A673 (cell line): ENCODE data around the gene SPATA31A5.
"Not testable (repeated sequence)": the region's sequence is repeated elsewhere in the genome, so short reads cannot be mapped to it uniquely, and the experiment has no call there.

Experiments
- EZH2 ChIP-seq: fragments of 200-600 bp; sonication (generic); IDR thresholded peaks from 2 replicates; pipeline ENCODE4 v1.6.1; 2017; ENCODE audit warnings: borderline replicate concordance, low read depth, mild to moderate bottlenecking, mixed read lengths, antibody characterized with exemption, low read length; ENCODE audit not compliant: poor library complexity, severe bottlenecking
- TF ChIP-seq, protein P1 (sequence below): fragments of 300-800, 200-600 bp; sonication (generic); conservative IDR thresholded peaks from 2 replicates; pipeline ENCODE4 v1.5.1; 2017; ENCODE audit warnings: low read depth, mild to moderate bottlenecking, antibody characterized with exemption, low read length, moderate library complexity, mixed read lengths

GRCh38 chr9:60962990-60963350 is 48.8 kb downstream of the SPATA31A5 start:
- TF ChIP-seq EZH2: not testable (repeated sequence)
- TF ChIP-seq, protein P1, sequence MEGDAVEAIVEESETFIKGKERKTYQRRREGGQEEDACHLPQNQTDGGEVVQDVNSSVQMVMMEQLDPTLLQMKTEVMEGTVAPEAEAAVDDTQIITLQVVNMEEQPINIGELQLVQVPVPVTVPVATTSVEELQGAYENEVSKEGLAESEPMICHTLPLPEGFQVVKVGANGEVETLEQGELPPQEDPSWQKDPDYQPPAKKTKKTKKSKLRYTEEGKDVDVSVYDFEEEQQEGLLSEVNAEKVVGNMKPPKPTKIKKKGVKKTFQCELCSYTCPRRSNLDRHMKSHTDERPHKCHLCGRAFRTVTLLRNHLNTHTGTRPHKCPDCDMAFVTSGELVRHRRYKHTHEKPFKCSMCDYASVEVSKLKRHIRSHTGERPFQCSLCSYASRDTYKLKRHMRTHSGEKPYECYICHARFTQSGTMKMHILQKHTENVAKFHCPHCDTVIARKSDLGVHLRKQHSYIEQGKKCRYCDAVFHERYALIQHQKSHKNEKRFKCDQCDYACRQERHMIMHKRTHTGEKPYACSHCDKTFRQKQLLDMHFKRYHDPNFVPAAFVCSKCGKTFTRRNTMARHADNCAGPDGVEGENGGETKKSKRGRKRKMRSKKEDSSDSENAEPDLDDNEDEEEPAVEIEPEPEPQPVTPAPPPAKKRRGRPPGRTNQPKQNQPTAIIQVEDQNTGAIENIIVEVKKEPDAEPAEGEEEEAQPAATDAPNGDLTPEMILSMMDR: not testable (repeated sequence)
